Esophagus muscularis mucosa (tissue), 4 donors: ENCODE results near the gene GINS1. TPM values are rescaled to one million over a fixed set of nuclear protein-coding genes. Genes with fewer than 3 reads are reported as not detected.

Experiments
- DNase-seq: peaks from one replicate; pipeline ENCODE4 v3.0.0-alpha.2; 2017; ENCODE audit errors: extremely low spot score
- H3K27ac ChIP-seq, 4 donors: fragments of 200-600 bp; sonication (generic); replicated peaks in 1 of 4; 1 replicate in 3 of 4; 2 replicates in 1 of 4; pipeline ENCODE4 v1.5.1; 2016 to 2019; ENCODE audit warnings: mild to moderate bottlenecking in 1 of 4
- H3K27me3 ChIP-seq, 4 donors: fragments of 200-600 bp; sonication (generic); one replicate each; pipeline versions ENCODE4 v1.5.1 to v1.6.0; 2016 to 2019
- H3K36me3 ChIP-seq, 4 donors: fragments of 200-600 bp; sonication (generic); one replicate each; pipeline ENCODE4 v1.5.1; 2016 to 2019
- H3K4me1 ChIP-seq, 4 donors: fragments of 200-600 bp; sonication (generic); one replicate each; pipeline ENCODE4 v1.5.1; 2016 to 2019
- H3K4me3 ChIP-seq, 4 donors: fragments of 200-600 bp; sonication (generic); 1 replicate in 2 of 4; 2 replicates in 2 of 4; pipeline ENCODE4 v1.5.1; 2016 to 2019; ENCODE audit warnings: mild to moderate bottlenecking in 4 of 4, moderate library complexity in 1 of 4
- H3K9me3 ChIP-seq, 4 donors: fragments of 200-600 bp; sonication (generic); 1 replicate in 3 of 4; 2 replicates in 1 of 4; pipeline ENCODE4 v1.5.1; 2016 to 2019
- CTCF ChIP-seq, 3 experiments: fragments of 200-600 bp in 2 of 3; fragments of 450-650 bp in 1 of 3; sonication (generic) in 2 of 3; IDR thresholded peaks; one replicate each; pipeline ENCODE4 v1.5.1; 2017 to 2019; ENCODE audit warnings: antibody characterized with exemption in 3 of 3, mild to moderate bottlenecking in 2 of 3, moderate library complexity in 1 of 3
- EP300 ChIP-seq: sonication (generic); formaldehyde crosslinking; IDR thresholded peaks from one replicate; pipeline ENCODE4 v1.6.1; 2017; ENCODE audit warnings: antibody characterized with exemption
- POLR2A ChIP-seq: fragments of 450-650 bp; IDR thresholded peaks from one replicate; pipeline ENCODE4 v1.6.1; 2017; ENCODE audit warnings: antibody characterized with exemption, moderate library complexity, mild to moderate bottlenecking, low read depth
- POLR2AphosphoS5 ChIP-seq, 2 donors: sonication (generic); formaldehyde crosslinking; IDR thresholded peaks; one replicate each; pipeline ENCODE4 v1.6.1; 2017; ENCODE audit warnings: antibody characterized with exemption in 2 of 2
- WGBS: methylation state at CpG from one replicate; pipeline ENCODE4 v1.1.5; 2018; 5-methylcytosine and 5-hydroxymethylcytosine counted together
- intact Hi-C: fragments of 100-400 bp; cut with DNase I; formaldehyde crosslinking; loops from one replicate; pipeline ENCODE4 v1.15.1; 2023
- total RNA-seq, 4 donors: library from RNA; depleted of rRNA; stranded (reverse); fragments of >200 nt; gene quantifications; one replicate each; pipeline versions ENCODE4 v1.1.0 to v1.2.1, GENCODE V29; 2016

The GINS1 gene
- total RNA-seq, 4 donors from 2014 or later: 0.33 to 0.63 (median 0.47) TPM

GRCh38 chr20:25491446-25492038 is 84.1 kb downstream of the GINS1 start:
- 92% methylated on average over 11 of the region's 12 CpGs for WGBS

DNA sequence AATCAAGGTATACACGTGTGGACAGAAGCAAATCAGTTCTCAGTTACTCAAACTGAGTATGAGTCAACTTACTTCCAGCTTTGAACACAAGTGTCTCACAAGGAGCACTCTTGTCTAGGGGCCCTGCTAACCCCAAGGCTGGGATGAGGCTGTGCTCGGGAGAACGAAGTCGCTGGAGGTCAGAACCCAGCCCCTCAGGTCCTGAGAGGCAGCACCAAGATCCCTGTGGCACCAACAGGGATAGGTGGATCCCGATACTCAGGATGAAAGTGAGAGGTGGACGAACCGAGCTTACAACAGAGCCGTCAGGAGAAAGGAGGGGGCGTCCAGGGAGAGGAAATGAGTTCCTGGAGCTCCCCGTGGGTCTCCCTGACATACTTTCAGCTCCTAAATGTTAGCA is 85.7 kb downstream of the GINS1 start:
- H3K4me1 ChIP-seq: no peaks in the 10 kb centered on the region
- intact Hi-C loops: no loop called here

More at GRCh38 chr20:25491446-25492038, 84.1 kb downstream of the GINS1 start:
- H3K36me3 ChIP-seq: peaks cover 4 to 46% (median 23%) of the 10 kb centered on the region in 4 donors
- H3K27me3 ChIP-seq: no peaks in the 10 kb centered on the region
- intact Hi-C loops: no loop called here
- no peaks in the 10 kb centered on the region for H3K4me1 ChIP-seq
- H3K9me3 ChIP-seq: no peaks in the 10 kb centered on the region
- TF ChIP-seq POLR2A (no peak), POLR2AphosphoS5 (IDR thresholded peaks at IDR 0.05) (no peak), EP300 (no peak), CTCF (IDR thresholded peaks at IDR 0.05) (no peak)
- no peak overlapping the region for H3K27ac ChIP-seq
- DNase-seq: no peak
- H3K4me3 ChIP-seq: no peak overlapping the region

DNA sequence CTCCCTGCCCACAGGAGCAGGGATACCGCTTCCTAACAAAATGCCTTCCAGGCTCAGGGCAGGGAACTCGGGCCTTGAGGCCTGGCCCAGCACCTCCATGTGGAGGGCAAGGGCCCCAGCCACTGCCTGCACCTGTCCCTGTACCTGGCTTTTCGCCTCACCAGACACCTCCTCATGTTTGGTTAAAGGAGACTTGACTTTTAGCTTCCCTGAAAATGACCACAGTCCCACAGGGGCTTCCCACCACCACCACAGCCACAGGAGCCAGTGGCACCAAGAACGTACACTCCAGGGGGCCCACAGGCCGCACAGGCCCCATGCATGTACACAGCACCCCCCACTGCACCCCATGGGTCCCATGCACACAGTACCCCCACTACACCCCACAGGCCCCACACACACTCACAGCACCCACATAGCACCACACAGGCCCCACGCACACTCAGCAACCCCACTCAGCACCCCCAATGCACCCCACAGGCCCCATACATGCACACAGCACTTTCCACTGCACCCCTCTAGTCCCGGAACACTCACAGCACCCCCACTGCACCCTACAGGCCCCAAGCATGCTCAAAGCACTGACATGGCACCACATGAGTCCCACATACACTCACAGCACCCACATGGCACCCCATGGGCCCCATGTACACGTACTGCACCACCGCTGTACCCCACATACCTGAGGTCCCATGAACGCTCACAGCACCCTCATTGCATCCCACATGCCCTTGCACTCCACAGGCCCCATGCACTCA is 86.5 kb downstream of the GINS1 start:
- TF ChIP-seq CTCF (IDR thresholded peaks at IDR 0.05) (no peak), EP300 (no peak), POLR2AphosphoS5 (IDR thresholded peaks at IDR 0.05) (no peak), POLR2A (no peak)
- Histone ChIP-seq H3K9me3 (no peaks in the 10 kb centered on the region), H3K27ac (no peak overlapping the region), H3K36me3 (peaks cover 4 to 44% (median 19%) of the 10 kb centered on the region in 4 donors), H3K4me1 (no peaks in the 10 kb centered on the region), H3K4me3 (no peak overlapping the region), H3K27me3 (no peaks in the 10 kb centered on the region)
- intact Hi-C loops: no loop called here
- DNase-seq: no peak
- 96% methylated on average over 9 of the region's 10 CpGs for WGBS

More for the DNA sequence above, 85.7 kb downstream of the GINS1 start:
- Histone ChIP-seq H3K27me3 (no peaks in the 10 kb centered on the region), H3K36me3 (peaks cover 4 to 48% (median 22%) of the 10 kb centered on the region in 4 donors), H3K27ac (no peak overlapping the region), H3K4me3 (no peak overlapping the region), H3K9me3 (no peaks in the 10 kb centered on the region)
- no peak for DNase-seq
- WGBS: 93% methylated on average over 10 of the region's 10 CpGs
- no peak for TF ChIP-seq POLR2A
- TF ChIP-seq EP300: no peak
- no peak for TF ChIP-seq POLR2AphosphoS5 (IDR thresholded peaks at IDR 0.05)
- TF ChIP-seq CTCF (IDR thresholded peaks at IDR 0.05): no peak

DNA sequence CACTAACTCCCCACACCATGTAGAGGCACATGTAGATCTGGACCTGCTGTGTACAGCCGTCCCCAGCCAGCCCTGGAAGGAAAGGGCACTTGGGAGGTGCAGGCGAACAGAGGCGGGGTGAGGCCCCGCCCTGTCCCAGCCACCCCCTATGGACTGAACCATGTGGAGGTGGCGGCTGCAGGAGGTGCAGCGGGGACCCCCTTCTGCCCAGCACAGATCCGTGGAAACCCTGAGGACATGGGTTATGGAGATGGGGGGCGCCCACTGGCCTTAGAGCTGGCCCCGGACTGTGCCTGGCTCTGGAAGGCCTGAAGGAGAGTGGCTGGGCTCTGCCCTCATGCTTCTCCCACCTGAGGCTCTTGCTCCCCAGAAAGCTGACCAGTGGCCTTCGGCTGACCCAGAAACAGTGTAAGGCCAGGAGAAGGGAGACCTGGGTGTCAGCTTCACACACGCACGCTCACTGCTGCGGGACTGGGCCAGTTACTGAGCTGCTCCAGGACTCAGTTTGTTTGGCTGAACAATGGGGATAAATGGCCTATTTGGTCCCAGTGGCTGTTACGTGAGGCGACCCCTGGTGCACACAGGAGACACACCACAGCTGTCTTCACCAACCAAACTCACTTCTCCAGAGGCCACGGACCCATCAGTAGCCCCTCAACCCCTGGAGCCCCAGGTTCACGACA is 87.2 kb downstream of the GINS1 start:
- Histone ChIP-seq H3K4me1 (no peaks in the 10 kb centered on the region), H3K4me3 (no peak overlapping the region), H3K27ac (no peak overlapping the region), H3K9me3 (no peaks in the 10 kb centered on the region), H3K36me3 (peaks cover 0 to 37% (median 19%) of the 10 kb centered on the region in 4 donors), H3K27me3 (no peaks in the 10 kb centered on the region)
- 80% methylated on average over 9 of the region's 17 CpGs for WGBS
- intact Hi-C loops: no loop called here
- no peak for DNase-seq
- TF ChIP-seq POLR2AphosphoS5 (IDR thresholded peaks at IDR 0.05) (no peak), EP300 (no peak), CTCF (IDR thresholded peaks at IDR 0.05) (no peak), POLR2A (no peak)
